Measurements from ENCODE around the gene ZNF30.

- TF ChIP-seq EZH2 (IDR thresholded peaks at IDR 0.05; ENCODE audit: insufficient read depth, poor library complexity, severe bottlenecking): no peak
- TF ChIP-seq EZH2phosphoT487 (IDR thresholded peaks at IDR 0.05; ENCODE audit: insufficient read depth, low read depth): no peak
Observed at GRCh38 chr19:34936184-34936583, 9.5 kb downstream of the ZNF30 start.

Measured in GM23248 (cell line).